ENCODE results near the gene FXR2. TPM values are rescaled to one million over a fixed set of nuclear protein-coding genes. Genes with fewer than 3 reads are reported as not detected.
A peak's percentile ranks its signal among the peaks of the same experiment; 100 is the strongest.

FXR2 gene
- total and polyA plus RNA-seq, 4 donors, result 6.8 to 18.3 (median 14.8) TPM

- TF ChIP-seq CTCF (IDR thresholded peaks at IDR 0.05; ENCODE audit: low read depth, low read length, missing input control) (no peak), JUND (IDR thresholded peaks at IDR 0.05) (no peak), GABPA (IDR thresholded peaks at IDR 0.05 in 1 of 2, conservative IDR thresholded peaks at IDR 0.05 in 1 of 2) (no peak)
Measured at GRCh38 chr17:7555320-7555948, 59.3 kb downstream of the FXR2 start (continued).

- Histone ChIP-seq H3K9me3 (ENCODE audit: control insufficient read depth in 4 of 4, low read length in 3 of 4) (no peaks in the 10 kb centered on the region), H3K27me3 (ENCODE audit: control insufficient read depth in 4 of 4, insufficient read depth in 4 of 4, low read length in 3 of 4) (no peaks in the 10 kb centered on the region), H3K9ac (ENCODE audit: low read depth in 1 of 2, low read length in 2 of 2) (no peak overlapping the region), H3K4me3 (ENCODE audit: low read depth in 1 of 3, low read length in 3 of 3) (no peak overlapping the region), H3K4me1 (ENCODE audit: control insufficient read depth in 4 of 4, insufficient read depth in 4 of 4, low read length in 3 of 4) (peaks cover under 1 to 26% (median 12%) of the 10 kb centered on the region in 4 donors), H3K27ac (ENCODE audit: low read depth in 1 of 2, low read length in 2 of 2) (peak overlapping the region in 1 of 2 donors; percentile 19), H3K36me3 (ENCODE audit: control insufficient read depth in 4 of 4, insufficient read depth in 3 of 4, low read depth in 1 of 4, low read length in 3 of 4) (no peaks in the 10 kb centered on the region)
- TF ChIP-seq GABPA (IDR thresholded peaks at IDR 0.05 in 1 of 2, conservative IDR thresholded peaks at IDR 0.05 in 1 of 2) (no peak), FOXA2 (IDR thresholded peaks at IDR 0.05) (no peak), EGR1 (IDR thresholded peaks at IDR 0.05; ENCODE audit: low read depth in 2 of 2) (no peak), REST (IDR thresholded peaks at IDR 0.05) (no peak), HNF4A (conservative IDR thresholded peaks at IDR 0.05) (no peak), ATF3 (IDR thresholded peaks at IDR 0.05) (no peak)
- no peak for DNase-seq (ENCODE audit: low spot score)
- WGBS, result 97% methylated on average over 1 of the region's 1 CpG
Measured at GRCh38 chr17:7553356-7553755, 61.3 kb downstream of the FXR2 start.

GRCh38 chr17:7552621-7553051 is 62.1 kb downstream of the FXR2 start:
- H3K27ac ChIP-seq (ENCODE audit: low read depth in 1 of 2, low read length in 2 of 2), result no peak overlapping the region
- no peaks in the 10 kb centered on the region for H3K27me3 ChIP-seq (ENCODE audit: control insufficient read depth in 4 of 4, insufficient read depth in 4 of 4, low read length in 3 of 4)
- H3K36me3 ChIP-seq (ENCODE audit: control insufficient read depth in 4 of 4, insufficient read depth in 3 of 4, low read depth in 1 of 4, low read length in 3 of 4), result no peaks in the 10 kb centered on the region
- peaks cover 0 to 21% (median 9%) of the 10 kb centered on the region in 4 donors for H3K4me1 ChIP-seq (ENCODE audit: control insufficient read depth in 4 of 4, insufficient read depth in 4 of 4, low read length in 3 of 4)
- no peak overlapping the region for H3K4me3 ChIP-seq (ENCODE audit: low read depth in 1 of 3, low read length in 3 of 3)
- 77% methylated on average over 6 of the region's 6 CpGs for WGBS
- DNase-seq (ENCODE audit: low spot score), result no peak
- H3K9ac ChIP-seq (ENCODE audit: low read depth in 1 of 2, low read length in 2 of 2), result no peak overlapping the region
- TF ChIP-seq MAX (IDR thresholded peaks at IDR 0.05), result no peak
- TF ChIP-seq YY1 (IDR thresholded peaks at IDR 0.05), result no peak
- no peak for TF ChIP-seq REST (IDR thresholded peaks at IDR 0.05)
- no peak for TF ChIP-seq HNF4G (IDR thresholded peaks at IDR 0.05)
- TF ChIP-seq JUND (IDR thresholded peaks at IDR 0.05), result no peak
- TF ChIP-seq HNF4A (conservative IDR thresholded peaks at IDR 0.05), result no peak
- no peak for TF ChIP-seq ZBTB33 (IDR thresholded peaks at IDR 0.05)
- TF ChIP-seq RAD21 (IDR thresholded peaks at IDR 0.05), result no peak
- no peaks in the 10 kb centered on the region for H3K9me3 ChIP-seq (ENCODE audit: control insufficient read depth in 4 of 4, low read length in 3 of 4)

Measured in liver (tissue), 9 donors.